SU-DHL-6 (cell line): ENCODE data around the gene ADCY3.

Source experiments
- H2AFZ ChIP-seq: fragments of 200-600 bp; sonication (generic); 2 replicates; pipeline ENCODE4 v1.6.1; 2014; ENCODE audit warnings: low read depth, mild to moderate bottlenecking, moderate library complexity, mixed read lengths, antibody characterized with exemption, low read length; ENCODE audit not compliant: severe bottlenecking
- H3F3A ChIP-seq: fragments of 200-600 bp; shearing (Covaris generic); 2 replicates; pipeline ENCODE4 v1.6.0; 2016; ENCODE audit warnings: antibody characterized with exemption, mild to moderate bottlenecking; ENCODE audit not compliant: insufficient read depth
- H3K27ac ChIP-seq: fragments of 200-600 bp; sonication (generic); 2 replicates; pipeline ENCODE4 v1.5.1; 2016; ENCODE audit warnings: low read depth, mild to moderate bottlenecking, low read length, moderate library complexity, mixed read lengths
- H3K27me3 ChIP-seq: fragments of 200-600 bp; sonication (generic), shearing (Covaris generic); 2 replicates; pipeline ENCODE4 v1.6.0; 2014; ENCODE audit warnings: mild to moderate bottlenecking, low read length
- H3K36me3 ChIP-seq: fragments of 200-600 bp; sonication (generic); 2 replicates; pipeline ENCODE4 v1.6.1; 2014; ENCODE audit warnings: mild to moderate bottlenecking, low read length, mixed read lengths
- H3K4me2 ChIP-seq: fragments of 300-600, 200-600 bp; shearing (Covaris generic), sonication (generic); 2 replicates; pipeline ENCODE4 v1.6.0; 2014; ENCODE audit warnings: low read length, low read depth, mild to moderate bottlenecking; ENCODE audit not compliant: poor library complexity, severe bottlenecking
- H3K4me3 ChIP-seq: fragments of 200-600 bp; sonication (generic); 2 replicates; pipeline ENCODE4 v1.5.1; 2014; ENCODE audit warnings: antibody characterized with exemption, low read length, mild to moderate bottlenecking, mixed read lengths; ENCODE audit not compliant: insufficient read depth, poor library complexity, severe bottlenecking
- H3K79me2 ChIP-seq: fragments of 200-600 bp; sonication (generic); 2 replicates; pipeline ENCODE4 v1.6.1; 2014; ENCODE audit warnings: mild to moderate bottlenecking, low read length, moderate library complexity; ENCODE audit not compliant: insufficient read depth
- H3K9ac ChIP-seq: fragments of 200-600 bp; sonication (generic); 2 replicates; pipeline ENCODE4 v1.7.0; 2014; ENCODE audit warnings: mild to moderate bottlenecking, low read length
- H3K9me2 ChIP-seq: fragments of 200-600 bp; sonication (generic); replicated peaks from 2 replicates; pipeline ENCODE4 v1.6.1; 2014; ENCODE audit warnings: low read length; ENCODE audit not compliant: insufficient read depth
- H3K9me3 ChIP-seq: fragments of 200-600 bp; sonication (generic); 2 replicates; pipeline ENCODE4 v1.6.1; 2014; ENCODE audit warnings: low read length, mixed read lengths; ENCODE audit not compliant: insufficient read depth
- H4K20me1 ChIP-seq: fragments of 200-600 bp; sonication (generic); 2 replicates; pipeline ENCODE4 v1.6.1; 2014; ENCODE audit warnings: low read depth, mild to moderate bottlenecking, antibody characterized with exemption, low read length, moderate library complexity, mixed read lengths
- CTCF ChIP-seq: fragments of 200-600 bp; sonication (generic); IDR thresholded peaks from one replicate; pipeline ENCODE4 v1.5.1; 2017; ENCODE audit warnings: antibody characterized with exemption, mild to moderate bottlenecking, low read length, moderate library complexity; ENCODE audit not compliant: insufficient read depth, poor library complexity, severe bottlenecking
- EZH2phosphoT487 ChIP-seq: fragments of 200-600 bp; sonication (generic), shearing (Covaris generic); conservative IDR thresholded peaks from 2 replicates; pipeline ENCODE4 v1.6.1; 2018; ENCODE audit warnings: mild to moderate bottlenecking, antibody characterized with exemption, low read length, moderate library complexity, mixed read lengths

Gene ADCY3

GRCh38 chr2:24920098-24920808 is at the start of gene ADCY3:
TSS of gene ADCY3 (minus strand) at chr2:24920237. CDS start at chr2:24918987, 1,250 bp downstream.
- Histone ChIP-seq H4K20me1 (no peaks in the 10 kb centered on the region), H3K27ac (peak within 1 kb of the TSS; percentile 57), H3K9me3 (no peaks in the 10 kb centered on the region), H3K27me3 (no peaks in the 10 kb centered on the region), H3F3A (peaks cover 5% of the 10 kb centered on the region; the same call in 1 of the 2 replicates), H3K4me2 (peak within 1 kb of the TSS; percentile 89), H3K9ac (peak within 1 kb of the TSS; percentile 84), H2AFZ (peak within 1 kb of the TSS; percentile 80), H3K79me2 (peaks cover 44% of the 10 kb centered on the region), H3K36me3 (no peaks in the 10 kb centered on the region), H3K9me2 (no peaks in the 10 kb centered on the region), H3K4me3 (peak within 1 kb of the TSS; percentile 72)
- no peak for TF ChIP-seq EZH2phosphoT487
- TF ChIP-seq CTCF = no peak

GRCh38 chr2:24969784-24970183 is 49.7 kb upstream of the ADCY3 start:
- no peaks in the 10 kb centered on the region for H3K9me3 ChIP-seq
- no peak overlapping the region for H3K9ac ChIP-seq
- H3K4me3 ChIP-seq = no peak overlapping the region
- H3K79me2 ChIP-seq = peaks cover 7% of the 10 kb centered on the region
- H3K36me3 ChIP-seq = no peaks in the 10 kb centered on the region
- H3K9me2 ChIP-seq = no peaks in the 10 kb centered on the region
- H3F3A ChIP-seq = peaks cover 10% of the 10 kb centered on the region; the same call in 1 of the 2 replicates
- H3K4me2 ChIP-seq = peak overlapping the region; percentile 10
- H3K27me3 ChIP-seq = no peaks in the 10 kb centered on the region
- H4K20me1 ChIP-seq = no peaks in the 10 kb centered on the region
- no peak overlapping the region for H2AFZ ChIP-seq
- TF ChIP-seq CTCF (no peak), EZH2phosphoT487 (no peak)
- no peak overlapping the region for H3K27ac ChIP-seq

- Histone ChIP-seq H3K36me3 (peaks cover under 1% of the 10 kb centered on the region), H3K27me3 (no peaks in the 10 kb centered on the region), H3K79me2 (no peaks in the 10 kb centered on the region), H4K20me1 (no peaks in the 10 kb centered on the region), H3K4me2 (no peak overlapping the region), H3F3A (no peaks in the 10 kb centered on the region), H3K9ac (no peak overlapping the region), H3K9me2 (no peaks in the 10 kb centered on the region), H3K9me3 (no peaks in the 10 kb centered on the region), H3K4me3 (no peak overlapping the region), H3K27ac (no peak overlapping the region), H2AFZ (no peak overlapping the region)
- TF ChIP-seq EZH2phosphoT487 = no peak
- TF ChIP-seq CTCF = no peak
Measured at GRCh38 chr2:24961903-24962302, 41.9 kb upstream of the ADCY3 start.
